Neutrophil (primary cell): Measurements from ENCODE around the gene DUS1L.
A peak's percentile ranks its signal among the peaks of the same experiment; 100 is the strongest.

Experiments
- H3K27ac ChIP-seq: fragments of 200-600 bp; sonication (generic); 2 replicates; pipeline ENCODE4 v1.5.1; 2016; ENCODE audit warnings: mild to moderate bottlenecking, moderate library complexity
- H3K27me3 ChIP-seq: fragments of 200-600 bp; sonication (generic); 2 replicates; pipeline ENCODE4 v1.6.0; 2016; ENCODE audit warnings: mild to moderate bottlenecking
- H3K36me3 ChIP-seq: fragments of 200-600 bp; sonication (generic); 2 replicates; pipeline ENCODE4 v1.5.1; 2017
- H3K4me1 ChIP-seq, 2 experiments: fragments of 200-600 bp in 1 of 2; sonication (generic) in 1 of 2; 1 replicate in 1 of 2; 2 replicates in 1 of 2; pipeline versions ENCODE4 v1.5.1 to v1.6.1; 2013 to 2016; ENCODE audit warnings: low read depth in 1 of 2, low read length in 1 of 2, mild to moderate bottlenecking in 1 of 2, moderate library complexity in 1 of 2; ENCODE audit not compliant: control insufficient read depth in 1 of 2, insufficient read depth in 1 of 2
- H3K4me3 ChIP-seq, 2 experiments: fragments of 200-600 bp in 1 of 2; sonication (generic) in 1 of 2; 1 replicate in 1 of 2; 2 replicates in 1 of 2; pipeline ENCODE4 v1.5.1; 2013 to 2016; ENCODE audit warnings: low read depth in 1 of 2, low read length in 1 of 2, mild to moderate bottlenecking in 1 of 2, moderate library complexity in 1 of 2
- H3K9me3 ChIP-seq: fragments of 200-600 bp; sonication (generic); 2 replicates; pipeline ENCODE4 v1.5.1; 2016
- TF ChIP-seq, protein P1 (sequence below): fragments of 200-600 bp; sonication (generic); IDR thresholded peaks from 2 replicates; pipeline ENCODE4 v1.5.1; 2016; ENCODE audit warnings: antibody characterized with exemption

Gene DUS1L

DNA sequence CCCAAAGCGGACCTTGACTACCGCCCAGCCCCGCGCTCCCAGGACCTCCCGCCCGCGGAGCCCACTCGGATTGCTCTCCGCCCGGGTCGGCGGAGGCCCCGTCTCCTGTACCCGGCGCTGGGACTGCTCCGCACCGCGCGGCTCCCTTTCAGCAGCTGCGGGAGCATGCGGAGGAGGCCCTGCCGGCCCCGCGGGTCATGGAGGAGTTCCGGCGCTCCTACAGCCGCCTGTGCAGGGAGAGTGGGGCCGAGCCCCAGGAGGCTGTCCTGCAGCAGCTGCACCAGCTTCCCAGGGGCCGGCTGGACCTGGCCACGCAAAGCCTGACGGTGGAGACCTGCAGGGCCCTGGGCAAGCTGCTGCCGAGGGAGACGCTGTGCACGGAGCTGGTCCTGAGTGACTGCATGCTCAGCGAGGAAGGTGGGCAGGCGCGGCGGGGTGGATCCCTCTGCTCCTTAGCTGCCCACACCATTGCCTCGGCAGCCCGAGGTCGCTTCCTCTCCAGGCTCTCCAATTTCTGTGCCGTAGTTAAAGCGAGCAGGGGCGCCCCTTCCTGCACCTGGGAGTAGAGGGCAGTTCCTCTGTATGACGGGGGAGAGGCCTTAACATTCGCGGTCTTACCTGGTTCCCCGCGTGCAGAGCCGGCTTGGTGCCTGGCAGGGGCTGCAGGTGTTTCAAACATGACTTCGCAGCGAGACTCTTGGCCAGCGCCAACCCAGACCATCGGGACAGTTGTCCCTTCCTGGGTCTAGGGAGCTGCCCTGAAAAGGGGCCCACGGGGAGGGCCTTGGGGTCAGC, 42.0 kb downstream of the DUS1L start:
- Histone ChIP-seq H3K27me3 (no peaks in the 10 kb centered on the region), H3K36me3 (peaks cover 2% of the 10 kb centered on the region), H3K4me1 (peaks cover 25 to 26% of the 10 kb centered on the region in 2 experiments), H3K27ac (peak overlapping the region; percentile 31), H3K9me3 (no peaks in the 10 kb centered on the region), H3K4me3 (peak overlapping the region; percentile 73 to 100)
- TF ChIP-seq, protein P1, sequence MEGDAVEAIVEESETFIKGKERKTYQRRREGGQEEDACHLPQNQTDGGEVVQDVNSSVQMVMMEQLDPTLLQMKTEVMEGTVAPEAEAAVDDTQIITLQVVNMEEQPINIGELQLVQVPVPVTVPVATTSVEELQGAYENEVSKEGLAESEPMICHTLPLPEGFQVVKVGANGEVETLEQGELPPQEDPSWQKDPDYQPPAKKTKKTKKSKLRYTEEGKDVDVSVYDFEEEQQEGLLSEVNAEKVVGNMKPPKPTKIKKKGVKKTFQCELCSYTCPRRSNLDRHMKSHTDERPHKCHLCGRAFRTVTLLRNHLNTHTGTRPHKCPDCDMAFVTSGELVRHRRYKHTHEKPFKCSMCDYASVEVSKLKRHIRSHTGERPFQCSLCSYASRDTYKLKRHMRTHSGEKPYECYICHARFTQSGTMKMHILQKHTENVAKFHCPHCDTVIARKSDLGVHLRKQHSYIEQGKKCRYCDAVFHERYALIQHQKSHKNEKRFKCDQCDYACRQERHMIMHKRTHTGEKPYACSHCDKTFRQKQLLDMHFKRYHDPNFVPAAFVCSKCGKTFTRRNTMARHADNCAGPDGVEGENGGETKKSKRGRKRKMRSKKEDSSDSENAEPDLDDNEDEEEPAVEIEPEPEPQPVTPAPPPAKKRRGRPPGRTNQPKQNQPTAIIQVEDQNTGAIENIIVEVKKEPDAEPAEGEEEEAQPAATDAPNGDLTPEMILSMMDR = no peak

DNA sequence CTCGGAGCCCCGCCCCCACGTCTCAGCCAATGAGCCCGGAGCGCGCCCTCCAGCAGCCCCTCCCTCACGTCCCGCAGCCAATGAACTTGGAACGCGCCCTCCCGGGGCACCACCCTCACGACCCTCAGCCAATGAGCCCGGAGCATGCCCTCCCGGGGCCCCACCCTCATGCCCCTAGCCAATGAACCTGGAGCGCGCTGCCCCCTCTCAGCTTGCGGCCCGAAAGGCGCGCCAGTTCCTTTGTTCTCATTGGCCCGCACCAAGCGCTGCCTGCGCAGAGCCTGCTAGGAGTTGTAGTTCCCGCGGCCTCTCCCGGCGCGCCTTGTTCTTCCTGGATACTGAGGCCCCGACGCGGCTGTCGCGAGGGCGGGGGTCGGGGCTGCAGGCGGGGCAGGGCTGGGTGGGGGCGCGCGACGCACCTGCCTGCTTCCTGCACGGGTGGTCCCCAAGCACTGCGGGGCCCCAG, 42.6 kb downstream of the DUS1L start, which contains the start of gene LRRC45:
Gene LRRC45 (plus strand): TSS at position 325 of the 466 bp plus-strand sequence. CDS start 339 bp downstream, outside the sequence.
- peaks cover 25 to 26% of the 10 kb centered on the region in 2 experiments for H3K4me1 ChIP-seq
- H3K4me3 ChIP-seq = peak within 1 kb of the TSS; percentile 73 to 100
- H3K9me3 ChIP-seq = no peaks in the 10 kb centered on the region
- peaks cover 8% of the 10 kb centered on the region for H3K36me3 ChIP-seq
- no peaks in the 10 kb centered on the region for H3K27me3 ChIP-seq
- peak within 1 kb of the TSS; percentile 60 for H3K27ac ChIP-seq
- TF ChIP-seq, protein P1 = peak; percentile 49

DNA sequence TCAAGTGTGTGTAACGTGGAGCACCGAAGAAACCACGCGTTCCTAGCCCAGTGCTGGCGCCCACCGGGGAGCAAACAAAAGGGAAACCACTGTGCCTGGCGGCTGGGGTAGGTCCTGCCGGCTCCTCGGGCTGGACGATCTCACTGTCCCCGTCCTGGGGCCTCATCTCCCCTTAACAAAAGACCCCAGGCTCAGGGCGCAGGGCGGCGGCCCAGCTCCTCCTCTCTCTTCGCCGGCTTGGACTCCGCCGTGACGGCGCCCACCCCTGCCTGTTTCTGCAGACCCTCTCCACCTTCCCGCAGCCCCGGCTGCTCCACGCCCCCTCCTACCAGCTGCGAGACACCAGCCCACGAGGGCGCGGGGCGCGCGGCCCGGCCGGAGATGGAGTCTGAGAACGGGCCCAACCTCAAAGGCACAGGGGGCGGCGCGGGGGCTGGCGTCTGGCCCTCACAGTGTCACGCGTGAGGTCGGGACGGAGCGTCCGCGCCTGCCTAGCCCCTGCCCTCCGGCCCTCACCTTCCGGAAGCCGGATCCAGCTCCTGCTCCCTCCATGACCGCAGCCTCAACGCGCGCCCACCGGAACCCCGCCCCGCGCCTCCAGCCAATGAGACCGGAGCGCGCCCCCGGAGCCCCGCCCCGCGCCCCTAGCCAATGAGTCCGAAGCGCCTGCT, 43.2 kb downstream of the DUS1L start, which contains the start of gene CENPX:
Gene CENPX (minus strand): TSS at position 569 of the 671 bp plus-strand sequence. CDS start 17 bp downstream, at position 552.
- no peaks in the 10 kb centered on the region for H3K27me3 ChIP-seq
- peak within 1 kb of the TSS; percentile 60 for H3K27ac ChIP-seq
- peak within 1 kb of the TSS; percentile 73 to 100 for H3K4me3 ChIP-seq
- H3K4me1 ChIP-seq = peaks cover 25 to 26% of the 10 kb centered on the region in 2 experiments
- no peaks in the 10 kb centered on the region for H3K9me3 ChIP-seq
- peaks cover 9% of the 10 kb centered on the region for H3K36me3 ChIP-seq
- TF ChIP-seq, protein P1 = no peak

DNA sequence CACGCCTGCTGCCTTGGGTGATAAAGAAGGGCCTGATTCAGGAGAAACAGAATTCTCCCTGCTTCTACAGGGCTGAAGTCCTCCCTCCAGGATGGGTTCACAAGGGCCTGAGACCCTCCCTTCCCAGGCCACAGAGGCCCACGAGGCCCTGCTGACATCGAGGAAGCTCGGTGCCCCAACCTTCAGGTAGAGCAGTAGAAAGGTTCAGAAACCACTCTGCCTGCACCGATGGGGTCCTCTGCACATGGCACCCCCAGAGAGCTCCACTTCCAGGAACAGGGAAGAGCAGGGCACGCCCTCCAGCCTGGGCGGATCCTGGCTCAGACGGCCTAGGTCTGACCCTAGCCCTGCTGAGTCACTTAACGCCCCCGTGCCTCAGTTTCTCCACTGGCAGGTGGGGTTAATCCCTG, 43.7 kb downstream of the DUS1L start:
- Histone ChIP-seq H3K27me3 (no peaks in the 10 kb centered on the region), H3K27ac (peak overlapping the region; percentile 60), H3K36me3 (peaks cover 9% of the 10 kb centered on the region)

More for the DNA sequence above, 43.7 kb downstream of the DUS1L start:
- Histone ChIP-seq H3K4me3 (peak overlapping the region; percentile 73 to 100), H3K9me3 (no peaks in the 10 kb centered on the region), H3K4me1 (peaks cover 25 to 26% of the 10 kb centered on the region in 2 experiments)
- TF ChIP-seq, protein P1 = no peak
